DOHH2 (cell line): ENCODE data around the gene SH3RF2.

Experiments
- EZH2phosphoT487 ChIP-seq: fragments of 200-600 bp; sonication (generic); IDR thresholded peaks from 2 replicates; pipeline ENCODE4 v1.6.1; 2017; ENCODE audit warnings: borderline replicate concordance, mild to moderate bottlenecking, antibody characterized with exemption, low read length, moderate library complexity, mixed read lengths
- TF ChIP-seq, protein P1 (sequence below): fragments of 200-600 bp; sonication (generic); IDR thresholded peaks from one replicate; pipeline ENCODE4 v1.5.1; 2014; ENCODE audit warnings: antibody characterized with exemption, mild to moderate bottlenecking, low read depth, low read length; ENCODE audit not compliant: poor library complexity, severe bottlenecking

GRCh38 chr5:146001544-146002190 is 65.3 kb downstream of the SH3RF2 start:
- TF ChIP-seq, protein P1, sequence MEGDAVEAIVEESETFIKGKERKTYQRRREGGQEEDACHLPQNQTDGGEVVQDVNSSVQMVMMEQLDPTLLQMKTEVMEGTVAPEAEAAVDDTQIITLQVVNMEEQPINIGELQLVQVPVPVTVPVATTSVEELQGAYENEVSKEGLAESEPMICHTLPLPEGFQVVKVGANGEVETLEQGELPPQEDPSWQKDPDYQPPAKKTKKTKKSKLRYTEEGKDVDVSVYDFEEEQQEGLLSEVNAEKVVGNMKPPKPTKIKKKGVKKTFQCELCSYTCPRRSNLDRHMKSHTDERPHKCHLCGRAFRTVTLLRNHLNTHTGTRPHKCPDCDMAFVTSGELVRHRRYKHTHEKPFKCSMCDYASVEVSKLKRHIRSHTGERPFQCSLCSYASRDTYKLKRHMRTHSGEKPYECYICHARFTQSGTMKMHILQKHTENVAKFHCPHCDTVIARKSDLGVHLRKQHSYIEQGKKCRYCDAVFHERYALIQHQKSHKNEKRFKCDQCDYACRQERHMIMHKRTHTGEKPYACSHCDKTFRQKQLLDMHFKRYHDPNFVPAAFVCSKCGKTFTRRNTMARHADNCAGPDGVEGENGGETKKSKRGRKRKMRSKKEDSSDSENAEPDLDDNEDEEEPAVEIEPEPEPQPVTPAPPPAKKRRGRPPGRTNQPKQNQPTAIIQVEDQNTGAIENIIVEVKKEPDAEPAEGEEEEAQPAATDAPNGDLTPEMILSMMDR, result no peak
- TF ChIP-seq EZH2phosphoT487, result no peak
